LNCaP clone FGC (cell line): ENCODE measurements around the gene CDK5RAP2.
"Not testable (repeated sequence)": the region's sequence is repeated elsewhere in the genome, so short reads cannot be mapped to it uniquely, and the experiment has no call there.

ENCODE experiments used
- DNase-seq: peaks from one replicate; pipeline ENCODE4 v3.0.0-alpha.2; 2011; ENCODE audit warnings: low read depth
- H3K4me3 ChIP-seq: 2 replicates; pipeline ENCODE4 v1.5.1; 2011; ENCODE audit warnings: mild to moderate bottlenecking, low read depth, low read length, control low read depth
- TF ChIP-seq, protein P1 (sequence below): IDR thresholded peaks from 2 replicates; pipeline ENCODE4 v1.5.1; 2012; ENCODE audit warnings: mild to moderate bottlenecking; ENCODE audit not compliant: control insufficient read depth, insufficient read depth; ENCODE audit errors: extremely low read depth

Gene CDK5RAP2

GRCh38 chr9:120521101-120521500 lies 58.9 kb downstream of the CDK5RAP2 start:
- no peak overlapping the region for H3K4me3 ChIP-seq
- DNase-seq, result no peak
- TF ChIP-seq, protein P1, sequence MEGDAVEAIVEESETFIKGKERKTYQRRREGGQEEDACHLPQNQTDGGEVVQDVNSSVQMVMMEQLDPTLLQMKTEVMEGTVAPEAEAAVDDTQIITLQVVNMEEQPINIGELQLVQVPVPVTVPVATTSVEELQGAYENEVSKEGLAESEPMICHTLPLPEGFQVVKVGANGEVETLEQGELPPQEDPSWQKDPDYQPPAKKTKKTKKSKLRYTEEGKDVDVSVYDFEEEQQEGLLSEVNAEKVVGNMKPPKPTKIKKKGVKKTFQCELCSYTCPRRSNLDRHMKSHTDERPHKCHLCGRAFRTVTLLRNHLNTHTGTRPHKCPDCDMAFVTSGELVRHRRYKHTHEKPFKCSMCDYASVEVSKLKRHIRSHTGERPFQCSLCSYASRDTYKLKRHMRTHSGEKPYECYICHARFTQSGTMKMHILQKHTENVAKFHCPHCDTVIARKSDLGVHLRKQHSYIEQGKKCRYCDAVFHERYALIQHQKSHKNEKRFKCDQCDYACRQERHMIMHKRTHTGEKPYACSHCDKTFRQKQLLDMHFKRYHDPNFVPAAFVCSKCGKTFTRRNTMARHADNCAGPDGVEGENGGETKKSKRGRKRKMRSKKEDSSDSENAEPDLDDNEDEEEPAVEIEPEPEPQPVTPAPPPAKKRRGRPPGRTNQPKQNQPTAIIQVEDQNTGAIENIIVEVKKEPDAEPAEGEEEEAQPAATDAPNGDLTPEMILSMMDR, result no peak

- not testable (repeated sequence) for DNase-seq, H3K4me3 ChIP-seq
Observed at GRCh38 chr9:120515996-120516395, 64.0 kb downstream of the CDK5RAP2 start.

DNA sequence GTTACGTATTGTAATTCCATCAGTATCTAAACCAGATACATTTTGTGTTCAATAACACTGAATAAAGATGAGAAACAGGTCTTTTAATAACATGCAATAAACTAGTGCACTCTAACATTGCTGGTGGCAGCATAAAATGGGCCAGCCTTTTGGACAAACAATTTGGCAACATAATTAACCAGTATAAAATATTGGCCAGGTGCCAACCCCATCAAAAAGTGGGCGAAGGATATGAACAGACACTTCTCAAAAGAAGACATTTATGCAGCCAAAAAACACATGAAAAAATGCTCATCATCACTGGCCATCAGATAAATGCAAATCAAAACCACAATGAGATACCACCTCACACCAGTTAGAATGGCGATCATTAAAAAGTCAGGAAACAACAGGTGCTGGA lies 64.5 kb downstream of the CDK5RAP2 start:
- H3K4me3 ChIP-seq, DNase-seq: not testable (repeated sequence)

DNA sequence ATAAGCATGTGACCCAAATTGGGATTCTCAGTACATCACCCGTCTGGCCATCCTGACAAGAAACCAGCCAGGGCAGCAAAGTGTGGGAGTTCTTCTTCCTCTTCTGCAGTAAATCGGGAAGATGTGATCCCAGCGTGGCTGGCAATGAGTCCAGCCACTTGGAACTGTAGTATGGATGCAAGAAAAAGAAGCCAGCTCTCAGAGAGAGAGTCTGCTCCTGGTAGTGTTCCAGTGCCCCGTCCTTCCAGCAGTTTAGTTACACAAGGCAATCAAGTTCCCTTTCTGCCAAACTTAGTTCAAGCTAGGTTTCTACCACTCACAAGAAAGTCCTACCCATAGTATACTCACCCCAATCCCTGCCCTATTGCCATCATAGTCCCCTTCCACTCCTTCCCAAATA lies 65.6 kb downstream of the CDK5RAP2 start:
- no peak overlapping the region for H3K4me3 ChIP-seq
- TF ChIP-seq, protein P1, result no peak
- DNase-seq, result no peak

GRCh38 chr9:120513825-120514396 lies 66.1 kb downstream of the CDK5RAP2 start:
- DNase-seq, result no peak
- TF ChIP-seq, protein P1, result no peak

GRCh38 chr9:120510816-120511215 lies 69.2 kb downstream of the CDK5RAP2 start:
- no peak for DNase-seq
- TF ChIP-seq, protein P1, result no peak
- no peak overlapping the region for H3K4me3 ChIP-seq

More at GRCh38 chr9:120513825-120514396, 66.1 kb downstream of the CDK5RAP2 start:
- no peak overlapping the region for H3K4me3 ChIP-seq

- TF ChIP-seq, protein P1, result no peak
- no peak overlapping the region for H3K4me3 ChIP-seq
- DNase-seq, result no peak
Observed at GRCh38 chr9:120507936-120508510, 71.9 kb downstream of the CDK5RAP2 start.

GRCh38 chr9:120505186-120505585 lies 74.8 kb downstream of the CDK5RAP2 start:
- TF ChIP-seq, protein P1, result peak; percentile 20; the same call in 1 of the 2 replicates
- DNase-seq, result no peak
- H3K4me3 ChIP-seq, result no peak overlapping the region
